Measurements from ENCODE around the gene POU3F1.

Gene POU3F1

GRCh38 chr1:38046333-38046883 lies at the start of gene POU3F1:
TSS of gene POU3F1 (minus strand) at chr1:38046793. CDS start at chr1:38046743, 50 bp downstream.
- no peak for DNase-seq

GRCh38 chr1:38095454-38095931 lies 48.9 kb upstream of the POU3F1 start:
- no peak for DNase-seq

GRCh38 chr1:38094711-38095290 lies 48.2 kb upstream of the POU3F1 start:
- DNase-seq = no peak

- no peak for DNase-seq
Measured at GRCh38 chr1:38093569-38094520, 47.3 kb upstream of the POU3F1 start.

- DNase-seq = no peak
Measured at GRCh38 chr1:38092256-38092655, 45.7 kb upstream of the POU3F1 start.

- DNase-seq = no peak
Measured at GRCh38 chr1:38090796-38091195, 44.2 kb upstream of the POU3F1 start.

GRCh38 chr1:38089712-38090360 lies 43.2 kb upstream of the POU3F1 start:
- no peak for DNase-seq

- no peak for DNase-seq
Measured at GRCh38 chr1:38088791-38089190, 42.2 kb upstream of the POU3F1 start.

GRCh38 chr1:38088366-38088765 lies 41.8 kb upstream of the POU3F1 start:
- no peak for DNase-seq

- DNase-seq = no peak
Measured at GRCh38 chr1:38087676-38088075, 41.1 kb upstream of the POU3F1 start.

GRCh38 chr1:38085666-38086330 lies 39.2 kb upstream of the POU3F1 start:
- DNase-seq = no peak

GRCh38 chr1:38084700-38085099 lies 38.1 kb upstream of the POU3F1 start:
- DNase-seq = no peak

GRCh38 chr1:38084113-38084512 lies 37.5 kb upstream of the POU3F1 start:
- no peak for DNase-seq

- no peak for DNase-seq
Measured at GRCh38 chr1:38083541-38083940, 36.9 kb upstream of the POU3F1 start.

- DNase-seq = no peak
Measured at GRCh38 chr1:38082769-38083263, 36.2 kb upstream of the POU3F1 start.

GRCh38 chr1:38079019-38079418 lies 32.4 kb upstream of the POU3F1 start:
- no peak for DNase-seq

GRCh38 chr1:38077523-38078147 lies 31.0 kb upstream of the POU3F1 start:
- DNase-seq = no peak

GRCh38 chr1:38076455-38076854 lies 29.9 kb upstream of the POU3F1 start:
- DNase-seq = no peak

- no peak for DNase-seq
Measured at GRCh38 chr1:38076038-38076437, 29.4 kb upstream of the POU3F1 start.

GRCh38 chr1:38075191-38075590 lies 28.6 kb upstream of the POU3F1 start:
- DNase-seq = no peak

GRCh38 chr1:38074302-38074677 lies 27.7 kb upstream of the POU3F1 start:
- no peak for DNase-seq
